Measurements from ENCODE around the gene SPSB2. TPM values are rescaled to one million over a fixed set of nuclear protein-coding genes. Genes with fewer than 3 reads are reported as not detected.
"Not testable (repeated sequence)": the region's sequence is repeated elsewhere in the genome, so short reads cannot be mapped to it uniquely, and the experiment has no call there.

SPSB2 gene
- total and polyA plus RNA-seq, 7 donors, result 4.6 to 17.4 (median 10.5) TPM

DNA sequence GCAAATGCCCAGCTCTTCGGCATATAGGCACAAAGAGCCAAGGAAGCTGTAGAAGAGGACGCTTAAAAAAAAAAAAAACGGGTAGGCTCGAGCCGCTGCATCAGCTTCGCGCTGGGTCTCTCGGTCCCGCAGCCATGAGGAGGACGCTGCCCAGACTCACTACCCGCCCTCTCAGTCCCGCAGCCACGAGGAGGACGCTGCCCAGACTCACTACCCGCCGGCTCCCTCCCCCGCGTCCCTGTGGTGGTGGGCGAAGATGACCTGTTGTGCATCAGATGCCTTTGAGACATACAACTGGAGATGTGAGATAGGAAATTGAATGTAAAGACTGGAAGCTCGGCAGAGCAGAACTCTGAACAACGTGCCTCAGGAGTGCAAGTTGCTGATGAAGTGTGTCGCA is 11.4 kb upstream of the SPSB2 start:
- WGBS, 2 donors, result 86 to 88% methylated on average over 22 of the region's 22 CpGs
- Histone ChIP-seq H3K27ac (no peak overlapping the region), H3K4me3 (no peak overlapping the region), H3K4me1 (no peaks in the 10 kb centered on the region), H3K36me3 (peaks cover 0 to 16% (median 2%) of the 10 kb centered on the region in 4 donors), H3K27me3 (no peaks in the 10 kb centered on the region), H3K9me3 (no peaks in the 10 kb centered on the region)
- no peak for DNase-seq
- intact Hi-C loops (cut with DNase I), result no loop called here
- TF ChIP-seq, protein P1, sequence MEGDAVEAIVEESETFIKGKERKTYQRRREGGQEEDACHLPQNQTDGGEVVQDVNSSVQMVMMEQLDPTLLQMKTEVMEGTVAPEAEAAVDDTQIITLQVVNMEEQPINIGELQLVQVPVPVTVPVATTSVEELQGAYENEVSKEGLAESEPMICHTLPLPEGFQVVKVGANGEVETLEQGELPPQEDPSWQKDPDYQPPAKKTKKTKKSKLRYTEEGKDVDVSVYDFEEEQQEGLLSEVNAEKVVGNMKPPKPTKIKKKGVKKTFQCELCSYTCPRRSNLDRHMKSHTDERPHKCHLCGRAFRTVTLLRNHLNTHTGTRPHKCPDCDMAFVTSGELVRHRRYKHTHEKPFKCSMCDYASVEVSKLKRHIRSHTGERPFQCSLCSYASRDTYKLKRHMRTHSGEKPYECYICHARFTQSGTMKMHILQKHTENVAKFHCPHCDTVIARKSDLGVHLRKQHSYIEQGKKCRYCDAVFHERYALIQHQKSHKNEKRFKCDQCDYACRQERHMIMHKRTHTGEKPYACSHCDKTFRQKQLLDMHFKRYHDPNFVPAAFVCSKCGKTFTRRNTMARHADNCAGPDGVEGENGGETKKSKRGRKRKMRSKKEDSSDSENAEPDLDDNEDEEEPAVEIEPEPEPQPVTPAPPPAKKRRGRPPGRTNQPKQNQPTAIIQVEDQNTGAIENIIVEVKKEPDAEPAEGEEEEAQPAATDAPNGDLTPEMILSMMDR (IDR thresholded peaks at IDR 0.05), result no peak
- TF ChIP-seq EP300 (IDR thresholded peaks at IDR 0.05), result no peak
- no peak for TF ChIP-seq POLR2A (IDR thresholded peaks at IDR 0.05)
- TF ChIP-seq POLR2AphosphoS5 (IDR thresholded peaks at IDR 0.05), result no peak

DNA sequence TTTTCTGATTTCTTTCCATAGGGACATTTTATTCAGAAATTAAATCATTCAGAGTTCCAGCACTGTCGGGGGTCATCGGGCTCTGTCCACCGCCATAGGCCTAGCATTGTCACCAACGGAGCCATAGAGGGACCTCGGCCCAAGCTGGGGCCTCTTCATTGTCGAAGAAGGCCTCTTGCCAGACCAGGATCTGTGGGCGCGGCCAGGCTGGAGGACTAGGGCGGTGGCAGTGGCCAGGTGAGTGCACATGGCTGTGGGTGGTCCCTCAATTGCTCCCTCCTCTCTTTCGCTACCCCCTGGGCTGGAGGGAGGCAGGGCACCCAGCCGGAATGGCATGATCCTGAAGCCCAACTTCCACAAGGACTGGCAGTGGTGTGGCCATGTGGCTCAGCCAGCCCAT is 10.6 kb upstream of the SPSB2 start:
- no peaks in the 10 kb centered on the region for H3K4me1 ChIP-seq

DNA sequence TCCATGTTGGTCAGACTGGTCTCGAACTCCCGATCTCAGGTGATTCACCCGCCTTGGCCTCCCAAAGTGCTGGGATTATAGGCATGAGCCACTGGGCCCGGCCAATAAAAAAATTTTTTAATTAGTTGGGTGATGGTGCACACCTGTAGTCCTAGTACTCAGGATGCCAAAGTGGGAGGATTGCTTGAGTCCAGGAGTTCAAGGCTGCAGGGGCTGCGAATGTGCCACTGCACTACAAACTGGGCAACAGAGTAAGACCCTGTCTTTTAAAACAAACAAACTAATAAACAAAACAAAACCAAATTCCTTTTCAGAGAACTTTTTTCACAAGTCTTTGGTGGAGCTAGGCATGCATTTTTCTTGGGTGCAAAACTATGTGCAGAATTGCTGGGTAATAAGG is 10.1 kb upstream of the SPSB2 start:
- Histone ChIP-seq H3K36me3 (peaks cover 0 to 16% (median 2%) of the 10 kb centered on the region in 4 donors), H3K4me3 (no peak overlapping the region), H3K27me3 (no peaks in the 10 kb centered on the region), H3K4me1 (no peaks in the 10 kb centered on the region), H3K27ac (no peak overlapping the region), H3K9me3 (no peaks in the 10 kb centered on the region)
- no peak for TF ChIP-seq EP300 (IDR thresholded peaks at IDR 0.05)
- TF ChIP-seq POLR2A (IDR thresholded peaks at IDR 0.05), result no peak
- TF ChIP-seq, protein P1 (IDR thresholded peaks at IDR 0.05), result no peak
- TF ChIP-seq POLR2AphosphoS5 (IDR thresholded peaks at IDR 0.05), result no peak
- DNase-seq, result no peak
- WGBS, 2 donors, result 94 to 96% methylated on average over 5 of the region's 5 CpGs
- intact Hi-C loops (cut with DNase I), result no loop called here

More for the DNA sequence above, 10.6 kb upstream of the SPSB2 start:
- peaks cover 0 to 16% (median 2%) of the 10 kb centered on the region in 4 donors for H3K36me3 ChIP-seq
- intact Hi-C loops (cut with DNase I), result no loop called here
- H3K27me3 ChIP-seq, result no peaks in the 10 kb centered on the region
- H3K9me3 ChIP-seq, result no peaks in the 10 kb centered on the region
- no peak overlapping the region for H3K4me3 ChIP-seq
- TF ChIP-seq, protein P1 (IDR thresholded peaks at IDR 0.05), result no peak
- TF ChIP-seq EP300 (IDR thresholded peaks at IDR 0.05) (no peak), POLR2AphosphoS5 (IDR thresholded peaks at IDR 0.05) (no peak), POLR2A (IDR thresholded peaks at IDR 0.05) (no peak)
- H3K27ac ChIP-seq, result no peak overlapping the region
- WGBS, 2 donors, result 89 to 95% methylated on average over 11 of the region's 11 CpGs
- no peak for DNase-seq

DNA sequence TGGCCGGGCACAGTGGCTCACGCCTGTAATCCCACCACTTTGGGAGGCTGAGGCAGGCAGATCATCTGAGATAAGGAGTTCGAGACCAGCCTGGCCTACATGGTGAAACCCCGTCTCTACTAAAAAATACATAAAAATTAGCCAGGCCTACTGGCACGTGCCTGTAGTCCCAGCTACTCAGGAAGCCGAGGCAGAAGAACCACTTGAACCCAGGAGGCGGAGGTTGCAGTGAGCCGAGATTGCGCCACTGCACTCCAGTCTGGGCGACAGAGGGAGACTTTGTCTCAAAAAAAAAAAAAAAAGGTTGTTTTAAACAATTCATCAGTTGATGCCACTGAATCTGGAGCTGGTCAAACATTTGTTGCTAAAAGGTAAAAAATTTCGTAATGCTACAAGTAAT is 6.7 kb upstream of the SPSB2 start:
- 89% methylated on average over 11 of the region's 11 CpGs for WGBS, 2 donors
- H3K27ac ChIP-seq; intact Hi-C loops (cut with DNase I); H3K4me1 ChIP-seq; H3K4me3 ChIP-seq; H3K9me3 ChIP-seq; H3K27me3 ChIP-seq; DNase-seq: not testable (repeated sequence)
- peaks cover 0 to 16% (median 2%) of the 10 kb centered on the region in 4 donors for H3K36me3 ChIP-seq

DNA sequence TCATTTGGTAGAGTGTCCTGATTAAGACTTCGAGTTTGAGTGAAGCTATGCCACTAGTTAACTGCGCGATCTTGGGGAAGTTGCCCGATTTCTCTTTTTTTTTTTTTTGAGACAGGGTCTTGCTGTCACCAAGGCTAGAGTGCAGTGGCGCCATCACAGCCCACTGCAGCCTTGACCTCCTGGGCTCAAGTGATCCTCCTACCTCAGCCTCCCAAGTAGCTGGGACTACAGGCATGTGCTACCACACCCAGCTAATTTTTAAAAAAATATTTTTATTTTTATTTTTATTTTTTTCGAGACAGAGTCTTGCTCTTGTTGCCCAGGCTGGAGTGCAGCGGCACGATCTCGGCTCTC is 889 bp upstream of the SPSB2 start:
- 46 to 55% methylated on average over 9 of the region's 9 CpGs for WGBS, 2 donors

More for the DNA sequence above, 889 bp upstream of the SPSB2 start:
- peaks cover 6 to 28% (median 19%) of the 10 kb centered on the region in 4 donors for H3K36me3 ChIP-seq
- peak overlapping the region; percentile 84 to 90 (median 88) for H3K27ac ChIP-seq
- peak overlapping the region; percentile 62 to 85 (median 74) for H3K4me3 ChIP-seq
- not testable (repeated sequence) for DNase-seq, H3K9me3 ChIP-seq, H3K27me3 ChIP-seq
- intact Hi-C loops (cut with DNase I), result loop anchor here (5.0 kb wide), 2 partner anchors 33 to 63 kb away; no protein-coding TSS in a partner anchor
- H3K4me1 ChIP-seq, result peaks cover 0 to 48% (median 34%) of the 10 kb centered on the region in 4 donors
